GM10847 (cell line): ENCODE results near the gene HSDL1.

Source experiments
- POLR2A ChIP-seq: IDR thresholded peaks from 2 replicates; pipeline ENCODE4 v1.6.1; 2011; ENCODE audit not compliant: insufficient read length; ENCODE audit errors: extremely low read depth

Gene HSDL1

DNA sequence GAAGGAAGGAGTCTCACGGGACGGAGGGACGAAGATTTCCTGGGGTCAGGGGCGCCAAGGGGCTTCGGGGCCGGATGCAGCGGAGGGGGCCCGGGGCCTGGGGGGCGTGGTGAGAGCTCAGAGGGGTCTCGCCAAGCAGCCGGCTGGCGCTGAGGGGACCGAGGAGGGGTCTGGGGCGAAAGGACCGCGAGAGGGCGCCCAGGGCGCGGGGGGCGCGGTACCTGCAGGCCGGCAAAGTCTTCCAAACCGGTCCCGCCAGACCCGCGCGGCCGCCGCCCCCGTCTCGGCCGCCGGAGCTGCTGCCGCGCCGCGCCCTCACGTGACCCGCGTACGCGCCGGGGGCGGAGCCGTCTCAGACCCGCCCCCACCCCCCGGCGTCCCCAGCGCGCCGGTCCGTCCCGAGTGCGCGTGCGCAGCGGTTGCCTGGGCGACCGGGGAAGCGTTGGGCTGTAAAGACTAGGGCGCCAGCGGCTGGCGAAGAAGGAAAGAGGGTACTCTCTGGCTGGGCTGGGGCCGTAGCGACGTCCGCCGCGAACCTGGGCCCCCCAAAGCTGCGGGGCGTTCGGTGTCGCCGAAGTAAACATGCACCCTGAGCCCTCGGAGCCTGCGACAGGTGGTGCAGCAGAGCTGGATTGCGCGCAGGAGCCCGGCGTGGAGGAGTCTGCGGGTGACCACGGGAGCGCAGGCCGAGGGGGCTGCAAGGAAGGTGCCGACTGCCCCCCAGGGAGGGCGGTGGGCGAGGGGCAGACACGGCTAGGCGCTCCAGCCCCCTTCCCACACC, at the start of gene HSDL1, which contains the start of gene DNAAF1:
Gene HSDL1 (minus strand): TSS at position 319 of the 781 bp plus-strand sequence. CDS start 13,856 bp downstream, outside the sequence.
Gene DNAAF1 (plus strand): TSS at position 450 of the 781 bp plus-strand sequence. CDS start 133 bp downstream, at position 583.
- TF ChIP-seq POLR2A = peak; percentile 46

DNA sequence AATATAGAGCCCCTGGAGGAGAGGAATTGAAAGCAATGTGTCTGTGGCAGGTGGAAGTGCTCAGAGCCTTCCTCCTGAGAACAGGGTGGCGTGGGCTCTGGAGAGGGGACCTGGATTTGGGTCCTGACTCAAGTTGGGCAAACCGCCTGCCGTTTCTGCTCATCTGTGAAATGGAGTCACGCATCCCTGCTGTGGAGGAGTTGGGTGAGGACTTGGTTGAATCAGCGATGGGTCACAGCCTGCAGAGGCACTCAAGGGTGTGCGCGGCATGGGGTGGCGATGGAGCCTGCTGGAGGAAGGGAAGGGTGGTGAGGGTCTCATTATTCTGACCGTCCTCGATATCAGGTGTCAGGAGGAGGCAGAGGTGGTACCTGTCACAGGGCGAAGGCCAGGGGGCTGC, 49.0 kb upstream of the HSDL1 start:
- no peak for TF ChIP-seq POLR2A

DNA sequence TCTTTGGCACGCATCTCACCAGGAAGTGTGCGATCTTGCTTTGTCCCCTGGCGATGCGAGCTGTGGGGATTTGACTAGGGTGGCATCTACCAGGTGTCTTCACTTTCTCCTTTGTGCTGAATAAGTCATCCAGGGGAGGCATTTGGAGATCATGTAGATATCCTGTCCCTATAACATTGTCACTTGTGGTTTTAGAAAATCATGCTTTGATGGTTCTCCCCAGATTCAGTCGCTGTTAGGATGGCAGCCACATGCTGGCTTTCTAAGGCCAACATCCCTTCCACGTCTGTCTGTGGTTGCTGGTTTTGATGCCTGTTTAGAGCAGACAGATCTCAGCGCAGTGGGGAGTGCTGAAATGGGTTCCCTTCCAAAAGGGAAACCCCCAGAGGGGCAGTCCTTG, 48.5 kb upstream of the HSDL1 start:
- TF ChIP-seq POLR2A = no peak

DNA sequence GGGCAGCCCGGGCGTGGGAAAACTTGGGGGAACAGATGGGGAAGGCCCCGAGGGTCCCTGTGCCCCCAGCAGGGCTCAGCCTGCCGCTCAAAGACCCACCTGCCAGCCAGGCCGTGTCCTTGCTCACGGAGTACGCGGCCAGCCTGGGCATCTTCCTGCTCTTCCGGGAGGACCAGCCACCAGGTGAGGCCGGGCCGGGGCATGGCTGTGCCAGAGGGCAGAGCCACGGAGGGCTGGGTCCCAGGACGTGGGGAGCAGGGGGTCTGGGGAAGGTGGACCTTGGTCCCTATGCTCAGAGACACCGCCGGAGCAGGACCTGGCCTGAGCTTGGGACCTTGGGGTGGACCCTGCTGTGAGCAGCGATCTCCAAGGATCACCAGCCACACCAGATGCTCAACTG, 46.5 kb upstream of the HSDL1 start:
- TF ChIP-seq POLR2A = no peak

DNA sequence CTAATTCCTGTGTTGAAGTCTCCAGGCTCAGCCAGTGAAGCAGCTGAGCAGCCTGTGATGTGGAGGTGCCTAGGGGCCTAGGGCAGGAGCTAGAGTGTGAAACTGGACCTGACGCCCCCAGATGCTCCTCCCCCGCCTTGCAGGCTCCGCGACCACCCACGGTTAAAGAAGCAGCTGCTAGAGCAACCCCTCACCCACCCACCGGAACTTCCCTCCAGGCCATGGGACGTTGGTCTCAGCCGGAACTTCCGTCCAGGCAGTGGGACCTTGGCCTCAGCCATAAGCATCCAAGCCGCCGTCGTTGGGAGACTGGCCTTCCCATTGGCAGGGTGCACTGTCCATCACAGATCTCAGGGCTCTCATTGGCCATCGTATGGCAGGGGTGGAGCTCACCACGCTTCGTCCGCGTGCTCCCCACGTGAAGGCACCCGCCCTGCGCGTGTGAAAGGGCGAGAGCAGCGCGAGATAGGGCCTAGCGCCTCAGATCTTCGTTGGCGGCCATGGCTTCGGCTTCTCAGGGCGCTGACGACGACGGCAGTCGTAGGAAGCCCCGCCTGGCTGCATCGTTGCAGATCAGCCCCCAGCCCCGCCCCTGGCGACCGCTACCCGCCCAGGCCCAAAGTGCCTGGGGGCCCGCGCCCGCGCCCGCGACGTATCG, 45.9 kb upstream of the HSDL1 start, which contains the start of gene ADAD2:
Gene ADAD2 (plus strand): TSS at position 427 of the 658 bp plus-strand sequence. CDS start 74 bp downstream, at position 501.
- TF ChIP-seq POLR2A = no peak

DNA sequence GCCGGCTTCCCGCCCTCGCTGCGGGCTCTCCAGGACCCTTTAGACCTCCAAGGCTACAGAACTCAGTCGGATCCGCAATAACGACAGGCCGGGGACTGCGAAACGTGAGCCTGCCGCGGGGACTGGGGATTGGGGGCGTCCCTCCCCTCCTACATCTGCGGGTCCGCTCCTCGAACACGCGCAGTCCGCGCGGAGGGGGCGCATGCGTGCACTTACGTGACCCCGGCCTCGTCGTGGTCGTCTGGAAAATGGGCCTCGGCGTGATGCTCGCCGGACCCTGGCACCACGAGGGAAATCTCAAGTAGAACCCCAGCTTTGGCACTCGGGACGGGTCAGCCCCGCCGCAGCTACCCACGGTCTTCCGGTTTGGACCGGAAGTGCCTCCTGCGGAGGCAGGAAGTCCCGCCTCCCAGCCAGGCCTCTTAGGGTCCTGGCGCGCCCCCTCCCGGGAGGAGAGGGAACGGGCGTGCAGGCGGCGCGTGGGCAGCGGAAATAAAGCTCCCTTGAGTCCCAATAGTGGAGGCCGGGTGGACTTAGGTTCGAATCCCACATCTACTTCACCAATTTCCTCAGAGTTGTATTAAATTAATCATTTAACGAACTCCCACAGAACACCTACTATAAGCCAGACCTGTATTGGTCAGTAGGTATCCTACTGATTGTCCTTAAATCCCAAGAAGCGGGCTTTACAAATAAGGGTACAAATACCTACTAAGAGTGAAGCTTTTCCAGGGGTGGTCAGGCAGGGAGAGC, 41.9 kb upstream of the HSDL1 start, which contains the start of gene TAF1C:
Gene TAF1C (minus strand): TSS at position 373 of the 753 bp plus-strand sequence. CDS start 2,069 bp downstream, outside the sequence.
- peak; percentile 82 for TF ChIP-seq POLR2A

DNA sequence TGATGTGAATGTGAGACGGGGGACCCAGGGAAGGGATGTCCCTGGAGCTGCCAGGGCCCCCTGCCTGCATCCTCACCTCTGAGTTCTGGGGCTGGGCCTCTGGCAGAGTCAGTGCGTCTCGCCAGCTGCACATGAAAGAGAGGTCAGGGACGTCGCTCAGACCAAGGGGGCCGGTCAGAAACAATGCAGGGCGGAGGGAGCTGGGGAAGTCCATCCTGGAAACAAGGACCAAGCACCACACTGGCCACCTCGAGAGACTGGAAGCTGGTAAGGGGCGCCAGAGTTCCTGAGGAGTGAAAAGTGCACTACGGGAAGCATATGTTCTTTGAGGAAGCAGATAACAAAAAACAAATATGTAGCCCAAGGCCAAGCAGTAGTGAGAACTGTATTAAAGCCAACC, 39.8 kb upstream of the HSDL1 start:
- TF ChIP-seq POLR2A = no peak

DNA sequence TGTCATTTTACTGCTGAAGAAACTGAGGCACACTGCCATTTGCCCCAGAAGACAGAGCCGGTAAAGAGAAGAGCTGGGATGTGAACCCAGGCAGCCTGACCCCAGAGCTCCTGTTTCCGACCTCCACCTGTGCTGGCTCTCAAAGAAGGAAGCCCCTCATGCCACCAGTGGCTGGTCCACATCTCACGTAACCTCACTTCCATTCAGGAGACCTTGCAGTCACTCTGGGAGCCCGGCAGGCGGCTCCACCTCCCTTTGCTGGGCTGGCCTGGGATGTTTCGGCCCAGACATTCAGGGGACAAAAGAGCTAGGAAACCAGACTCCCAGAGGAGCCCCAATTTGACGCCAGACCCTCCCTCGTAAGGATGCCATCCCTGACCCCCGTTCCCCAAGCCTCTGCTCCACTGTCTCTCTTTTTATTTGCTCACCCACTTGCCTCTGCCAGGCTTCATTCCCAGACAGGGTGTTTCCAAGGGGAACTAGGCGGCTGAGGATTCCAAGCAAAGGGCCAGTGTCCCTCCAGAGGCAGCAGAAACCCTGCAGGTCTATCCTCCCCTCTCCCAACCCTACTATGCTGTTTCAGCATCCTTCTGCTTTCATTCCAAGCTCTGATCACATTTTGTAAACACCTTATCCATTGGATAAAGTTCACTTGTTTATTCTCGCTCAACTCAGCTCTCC, 39.1 kb upstream of the HSDL1 start:
- no peak for TF ChIP-seq POLR2A

DNA sequence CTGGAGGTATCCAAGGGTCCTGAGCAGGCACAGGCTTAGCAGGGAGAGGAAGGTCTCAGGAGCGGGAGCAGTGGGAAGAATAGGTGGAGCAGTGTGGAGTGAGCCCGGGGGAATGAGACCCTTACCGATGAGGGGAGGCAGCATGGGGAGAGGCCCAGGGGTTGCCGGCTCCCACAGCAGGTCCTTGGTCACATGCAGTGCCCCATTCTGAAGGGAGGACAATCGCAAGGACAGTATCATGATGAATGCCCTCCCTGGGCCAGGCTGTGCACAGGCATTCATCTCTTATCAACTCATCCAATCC, 38.5 kb upstream of the HSDL1 start:
- TF ChIP-seq POLR2A = no peak

DNA sequence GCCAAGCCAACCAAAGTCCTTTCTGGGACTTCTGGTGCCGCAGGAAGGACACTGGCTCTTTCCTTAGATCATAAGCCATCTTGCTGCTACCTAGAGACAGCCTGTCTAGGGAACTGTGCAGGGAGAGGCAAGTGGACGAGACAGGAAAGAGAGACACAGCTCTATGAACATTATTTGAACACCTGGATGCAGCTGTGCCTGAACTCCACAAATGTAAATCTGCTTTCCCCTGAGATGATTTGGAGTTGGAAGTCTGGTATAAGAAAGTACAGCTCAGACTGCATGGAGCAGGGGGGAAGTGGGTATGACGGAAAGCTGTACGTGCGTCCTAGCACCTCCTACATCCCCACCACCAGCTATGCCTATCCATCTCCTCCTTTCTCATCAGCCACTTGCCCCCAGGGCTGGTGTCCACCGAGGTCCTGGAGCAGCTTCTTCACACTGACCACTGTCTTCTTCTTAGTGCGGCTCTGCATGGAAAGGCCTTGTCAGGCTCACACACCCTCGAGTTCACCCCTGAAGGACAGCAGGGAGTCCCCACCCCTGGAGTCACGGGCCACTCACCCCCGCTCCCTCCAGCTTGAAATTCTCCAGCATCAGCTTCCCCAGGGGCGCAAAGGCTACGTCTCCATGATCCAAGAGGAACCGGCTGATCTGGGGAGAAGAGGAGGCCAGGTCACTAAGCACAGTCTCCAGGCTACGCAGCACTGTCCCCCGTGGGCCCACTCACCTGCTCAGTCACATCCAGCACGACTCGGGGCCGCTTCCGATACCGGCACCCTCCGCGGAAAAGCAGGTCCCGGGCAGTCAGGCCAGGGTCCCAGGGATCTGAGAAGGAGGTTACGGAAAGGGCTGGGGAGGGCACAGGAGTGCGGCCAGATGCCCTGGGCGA, 37.9 kb upstream of the HSDL1 start:
- TF ChIP-seq POLR2A = no peak

DNA sequence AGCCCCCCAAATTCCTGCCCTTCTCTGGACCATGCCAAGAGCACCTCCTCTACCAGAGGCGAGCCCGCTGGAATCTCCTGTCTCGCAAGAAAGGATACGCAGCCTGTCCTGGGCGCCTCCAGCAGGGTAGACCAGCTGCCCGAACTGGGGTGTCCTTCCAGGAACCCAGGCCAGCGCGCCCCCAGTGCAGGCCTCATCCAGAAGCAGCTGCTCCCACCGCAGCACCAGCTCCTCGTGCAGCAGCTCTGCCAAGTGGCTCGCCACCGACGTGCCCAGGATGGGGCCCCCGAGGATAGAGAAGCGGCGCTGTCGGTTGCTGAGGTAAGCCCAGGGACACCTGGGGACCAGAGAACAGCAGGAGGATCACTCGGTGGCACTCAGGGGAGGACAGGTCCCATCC, 37.1 kb upstream of the HSDL1 start:
- TF ChIP-seq POLR2A = no peak

DNA sequence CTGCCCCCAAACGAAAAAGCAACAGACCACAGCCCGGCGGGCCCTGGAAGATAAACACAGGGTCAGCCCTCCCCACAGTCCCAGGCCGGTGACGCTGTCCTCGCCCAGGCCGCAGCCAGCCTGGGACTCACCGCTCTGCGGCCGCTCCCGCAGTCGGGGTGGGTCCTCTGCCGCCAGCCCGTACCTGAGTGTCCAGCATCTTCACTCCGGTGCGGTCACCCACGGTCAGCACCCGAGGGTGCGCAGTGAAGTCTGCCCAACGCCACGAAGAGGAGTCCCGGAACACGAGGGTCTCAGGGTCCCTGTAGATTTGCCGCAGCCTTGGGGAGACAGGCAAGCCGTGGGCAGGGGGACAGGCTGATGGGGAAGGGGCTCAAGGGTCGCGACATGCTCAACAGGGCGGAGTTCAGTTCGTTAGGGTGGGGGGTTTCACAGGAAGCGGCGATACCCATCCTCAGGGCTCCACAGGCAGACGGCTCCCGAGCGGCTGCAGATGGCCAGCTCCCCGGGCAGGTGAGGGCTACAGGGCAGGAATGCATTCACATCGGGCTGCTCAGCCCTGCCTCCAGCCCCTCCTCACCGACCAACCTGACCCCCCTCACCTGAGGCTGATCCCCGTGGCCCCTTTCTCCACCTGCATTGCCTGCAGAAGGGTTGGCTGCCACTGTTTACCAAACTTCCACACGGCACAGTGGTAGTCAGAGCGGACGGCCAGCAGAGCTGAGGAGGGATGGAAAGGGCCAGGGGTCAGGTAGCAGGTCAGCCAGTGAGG, 36.4 kb upstream of the HSDL1 start:
- TF ChIP-seq POLR2A = no peak

DNA sequence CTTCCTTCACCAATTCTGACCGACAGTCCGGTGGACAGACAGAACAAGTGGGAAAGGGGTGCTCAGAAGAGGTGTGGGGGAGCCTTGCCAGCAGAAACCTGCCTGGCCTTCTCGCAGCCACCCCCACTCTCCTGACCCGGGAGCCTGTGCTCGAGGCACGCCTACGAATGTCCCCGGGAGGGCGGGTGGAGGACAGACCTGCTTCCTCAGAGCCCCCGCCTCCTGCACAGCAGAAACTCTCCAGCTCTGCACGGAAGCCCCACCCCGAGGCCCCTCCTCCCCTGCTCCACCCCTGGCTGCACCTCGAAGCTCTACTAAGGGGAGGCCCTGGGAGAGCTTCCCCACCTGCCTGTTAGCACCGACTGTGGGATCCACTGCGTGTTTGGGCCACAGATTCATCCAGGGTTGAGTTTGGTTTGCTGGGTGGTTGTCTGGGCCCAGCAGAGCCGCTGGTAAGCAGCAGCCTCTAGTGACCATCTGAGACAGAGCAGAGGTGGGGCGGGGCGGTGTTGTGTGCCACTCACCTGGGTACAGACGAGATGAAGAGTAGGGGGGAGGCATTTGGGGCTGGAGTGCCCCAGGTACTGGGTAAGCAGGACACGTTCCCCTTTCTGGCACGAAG, 35.7 kb upstream of the HSDL1 start:
- TF ChIP-seq POLR2A = no peak

DNA sequence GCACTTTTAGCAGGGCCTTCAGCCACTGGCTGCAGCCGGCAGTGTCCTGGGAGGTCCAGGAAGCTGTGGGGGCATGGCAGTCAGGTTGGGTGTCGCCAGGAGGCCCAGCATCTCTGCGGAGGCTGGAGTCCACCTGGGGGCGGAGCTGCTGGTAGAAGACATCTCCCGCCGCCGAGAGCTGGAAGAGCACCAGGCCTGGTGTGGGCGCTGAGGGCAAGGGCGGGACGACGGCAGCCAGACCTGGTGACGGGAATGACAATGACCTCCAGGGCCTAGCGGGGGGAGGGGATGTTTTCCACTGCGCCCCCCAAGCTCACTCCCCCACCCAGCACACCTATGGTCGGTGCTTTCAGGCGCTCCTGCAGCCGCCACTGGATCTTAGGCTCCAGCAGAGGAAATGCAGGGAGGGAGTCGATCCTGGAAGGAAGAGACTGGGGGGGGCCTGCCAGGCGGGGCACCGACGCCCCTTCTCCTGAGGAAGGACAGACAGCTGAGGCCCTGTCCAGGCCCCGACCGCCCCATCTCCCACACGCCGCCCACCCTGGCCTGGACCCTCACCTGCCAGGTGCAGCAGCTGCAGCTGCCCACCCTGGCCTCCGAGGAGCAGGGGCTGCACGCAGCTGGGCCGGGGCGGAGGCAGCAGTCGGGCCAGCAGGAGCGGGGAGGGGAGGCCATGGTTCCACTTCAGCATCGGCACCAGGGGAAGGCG, 34.8 kb upstream of the HSDL1 start:
- no peak for TF ChIP-seq POLR2A
